Activated gamma-delta T cell treated with anti-CD3 and anti-CD28 coated beads, Interleukin-2, amount 50 U/mL, for 16 hours (primary cell): ENCODE data around the gene LITAF.
"Not testable (repeated sequence)": the region's sequence is repeated elsewhere in the genome, so short reads cannot be mapped to it uniquely, and the experiment has no call there.

Experiments used
- DNase-seq: peaks from one replicate; pipeline ENCODE4 v3.0.0-alpha.2; 2020; ENCODE audit warnings: low read depth

The LITAF gene

GRCh38 chr16:11572301-11572995 lies 14.3 kb downstream of the LITAF start:
- DNase-seq, result peak; percentile 42

- no peak for DNase-seq
These were observed 15.2 kb downstream of the LITAF start for GRCh38 chr16:11571549-11571948.

- no peak for DNase-seq
These were observed 15.9 kb downstream of the LITAF start for GRCh38 chr16:11570806-11571205.

- DNase-seq, result no peak
These were observed 16.5 kb downstream of the LITAF start for GRCh38 chr16:11570258-11570657.

- DNase-seq, result no peak
These were observed 20.3 kb downstream of the LITAF start for GRCh38 chr16:11566398-11566797.

- DNase-seq, result no peak
These were observed 21.1 kb downstream of the LITAF start for GRCh38 chr16:11565665-11566064.

GRCh38 chr16:11564046-11564926 lies 22.4 kb downstream of the LITAF start:
- DNase-seq, result no peak

- no peak for DNase-seq
These were observed 23.2 kb downstream of the LITAF start for GRCh38 chr16:11563493-11564040.

- no peak for DNase-seq
These were observed 23.8 kb downstream of the LITAF start for GRCh38 chr16:11562941-11563340.

- DNase-seq, result no peak
These were observed 24.3 kb downstream of the LITAF start for GRCh38 chr16:11562411-11562810.

- no peak for DNase-seq
These were observed 24.9 kb downstream of the LITAF start for GRCh38 chr16:11561856-11562255.

GRCh38 chr16:11561454-11561805 lies 25.3 kb downstream of the LITAF start:
- DNase-seq, result no peak

- peak; percentile 58 for DNase-seq
These were observed 25.8 kb downstream of the LITAF start for GRCh38 chr16:11560701-11561453.

GRCh38 chr16:11558308-11558823 lies 28.4 kb downstream of the LITAF start:
- DNase-seq, result not testable (repeated sequence)

GRCh38 chr16:11557801-11558200 lies 28.9 kb downstream of the LITAF start:
- DNase-seq, result no peak

- DNase-seq, result no peak
These were observed 29.6 kb downstream of the LITAF start for GRCh38 chr16:11556945-11557720.

GRCh38 chr16:11556214-11556819 lies 30.4 kb downstream of the LITAF start:
- no peak for DNase-seq

- no peak for DNase-seq
These were observed 32.7 kb downstream of the LITAF start for GRCh38 chr16:11554053-11554452.

- DNase-seq, result no peak
These were observed 33.3 kb downstream of the LITAF start for GRCh38 chr16:11553371-11553770.

- no peak for DNase-seq
These were observed 34.3 kb downstream of the LITAF start for GRCh38 chr16:11552440-11552839.

GRCh38 chr16:11551842-11552241 lies 34.9 kb downstream of the LITAF start:
- DNase-seq, result no peak
